ENCODE data around the gene AKT1. TPM values are rescaled to one million over a fixed set of nuclear protein-coding genes. Genes with fewer than 3 reads are reported as not detected.

Gene AKT1
- polyA plus RNA-seq, 2 of the 4 experiments (the other 2 are of a cell fraction) = 70.2 to 93.8 TPM

DNA sequence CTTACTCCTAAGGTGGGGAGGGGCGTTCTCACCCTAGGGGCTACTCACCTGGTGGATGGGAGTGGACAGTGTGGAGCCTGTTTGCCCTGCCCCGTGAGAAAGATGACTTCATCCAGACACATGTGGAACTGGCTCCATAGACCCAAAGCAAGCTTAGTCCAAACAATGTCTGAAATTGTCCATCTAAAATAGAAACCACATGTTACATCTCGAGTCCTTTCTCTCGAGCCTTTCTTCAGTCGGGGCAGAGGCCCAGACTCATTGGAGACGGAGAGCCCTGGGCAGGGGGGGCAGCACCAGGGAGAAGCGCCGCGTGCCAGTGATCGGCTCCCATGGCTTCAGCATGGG, 38.3 kb downstream of the AKT1 start (continued):
- TF ChIP-seq, protein P1, sequence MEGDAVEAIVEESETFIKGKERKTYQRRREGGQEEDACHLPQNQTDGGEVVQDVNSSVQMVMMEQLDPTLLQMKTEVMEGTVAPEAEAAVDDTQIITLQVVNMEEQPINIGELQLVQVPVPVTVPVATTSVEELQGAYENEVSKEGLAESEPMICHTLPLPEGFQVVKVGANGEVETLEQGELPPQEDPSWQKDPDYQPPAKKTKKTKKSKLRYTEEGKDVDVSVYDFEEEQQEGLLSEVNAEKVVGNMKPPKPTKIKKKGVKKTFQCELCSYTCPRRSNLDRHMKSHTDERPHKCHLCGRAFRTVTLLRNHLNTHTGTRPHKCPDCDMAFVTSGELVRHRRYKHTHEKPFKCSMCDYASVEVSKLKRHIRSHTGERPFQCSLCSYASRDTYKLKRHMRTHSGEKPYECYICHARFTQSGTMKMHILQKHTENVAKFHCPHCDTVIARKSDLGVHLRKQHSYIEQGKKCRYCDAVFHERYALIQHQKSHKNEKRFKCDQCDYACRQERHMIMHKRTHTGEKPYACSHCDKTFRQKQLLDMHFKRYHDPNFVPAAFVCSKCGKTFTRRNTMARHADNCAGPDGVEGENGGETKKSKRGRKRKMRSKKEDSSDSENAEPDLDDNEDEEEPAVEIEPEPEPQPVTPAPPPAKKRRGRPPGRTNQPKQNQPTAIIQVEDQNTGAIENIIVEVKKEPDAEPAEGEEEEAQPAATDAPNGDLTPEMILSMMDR (IDR thresholded peaks at IDR 0.05) = no peak
- TF ChIP-seq HEYL (CRISPR knock-in tag; IDR thresholded peaks at IDR 0.05) = no peak
- TF ChIP-seq POLR2AphosphoS2 (conservative IDR thresholded peaks at IDR 0.05; ENCODE audit: low read length) = no peak

DNA sequence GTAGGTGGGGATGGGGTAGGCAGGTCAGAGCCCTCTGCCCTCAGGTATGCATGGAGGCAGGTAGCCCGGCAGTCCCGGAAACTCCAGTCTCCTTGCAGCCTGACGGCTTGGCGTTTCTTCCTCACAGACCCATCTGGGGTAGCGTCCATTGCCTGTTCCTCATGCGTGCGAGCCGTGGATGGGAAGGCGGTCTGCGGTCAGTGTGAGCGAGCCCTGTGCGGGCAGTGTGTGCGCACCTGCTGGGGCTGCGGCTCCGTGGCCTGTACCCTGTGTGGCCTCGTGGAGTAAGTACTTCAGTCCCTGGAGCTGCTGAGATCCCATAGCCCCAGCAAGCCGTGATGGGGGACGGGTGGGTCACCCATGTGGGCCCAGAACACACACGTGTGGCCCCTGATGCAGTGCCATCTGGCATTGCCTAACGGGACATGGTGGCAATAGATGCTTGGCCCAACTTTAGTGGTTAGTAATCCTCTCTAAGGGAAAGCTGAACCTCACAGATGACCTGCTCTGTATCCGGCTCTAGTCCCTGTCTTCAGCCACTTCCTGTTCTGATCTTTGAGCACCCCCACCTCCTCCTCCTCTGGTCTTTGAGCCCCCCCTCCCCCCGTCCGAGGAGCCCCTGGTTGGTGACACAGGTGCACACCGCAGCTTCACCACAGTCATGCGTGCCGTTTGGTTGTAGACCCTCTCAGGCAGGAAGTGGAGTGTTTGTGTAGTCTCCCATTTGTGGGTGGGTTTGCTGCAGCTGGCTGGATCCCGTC, 38.9 kb downstream of the AKT1 start:
- Histone ChIP-seq H3K27ac (no peak overlapping the region), H3K9me3 (no peaks in the 10 kb centered on the region), H3K4me1 (peaks cover 14% of the 10 kb centered on the region; the same call in 2 of the 3 replicates), H3K4me3 (no peak overlapping the region), H3K4me2 (no peak overlapping the region)
- 95% methylated on average over 22 of the region's 27 CpGs for WGBS (ENCODE audit: missing lambda C conversion rate)
- DNase-seq (ENCODE audit: low read depth in 1 of 2, low spot score in 1 of 2) = no peak
- ChIA-PET CTCF (interaction anchor here (1.4 to 5.1 kb wide), 2 partner anchors 14 to 64 kb away, joined by 3 to 65 read pairs; no protein-coding TSS in a partner anchor), POLR2A (no interaction called here)
- no peak for ATAC-seq
- FAIRE-seq = no peak
- TF ChIP-seq RNF2 (IDR thresholded peaks at IDR 0.05; ENCODE audit: borderline replicate concordance, low read depth) = no peak
- TF ChIP-seq CHD4 (IDR thresholded peaks at IDR 0.05; ENCODE audit: borderline replicate concordance) = no peak
- TF ChIP-seq, protein P1 (IDR thresholded peaks at IDR 0.05) = no peak
- no peak for TF ChIP-seq HDAC2 (IDR thresholded peaks at IDR 0.05)
- TF ChIP-seq, protein P2, sequence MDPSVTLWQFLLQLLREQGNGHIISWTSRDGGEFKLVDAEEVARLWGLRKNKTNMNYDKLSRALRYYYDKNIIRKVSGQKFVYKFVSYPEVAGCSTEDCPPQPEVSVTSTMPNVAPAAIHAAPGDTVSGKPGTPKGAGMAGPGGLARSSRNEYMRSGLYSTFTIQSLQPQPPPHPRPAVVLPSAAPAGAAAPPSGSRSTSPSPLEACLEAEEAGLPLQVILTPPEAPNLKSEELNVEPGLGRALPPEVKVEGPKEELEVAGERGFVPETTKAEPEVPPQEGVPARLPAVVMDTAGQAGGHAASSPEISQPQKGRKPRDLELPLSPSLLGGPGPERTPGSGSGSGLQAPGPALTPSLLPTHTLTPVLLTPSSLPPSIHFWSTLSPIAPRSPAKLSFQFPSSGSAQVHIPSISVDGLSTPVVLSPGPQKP (IDR thresholded peaks at IDR 0.05; ENCODE audit: low read depth, low read length) = no peak
- TF ChIP-seq SMC3 (IDR thresholded peaks at IDR 0.05) = no peak
- TF ChIP-seq ZNF302 (CRISPR knock-in tag; IDR thresholded peaks at IDR 0.05) = no peak
- no peak for TF ChIP-seq HOXA7 (CRISPR knock-in tag; IDR thresholded peaks at IDR 0.05)
- no peak for TF ChIP-seq CBX8 (IDR thresholded peaks at IDR 0.05)
- TF ChIP-seq HOXB13 (CRISPR knock-in tag; IDR thresholded peaks at IDR 0.05; ENCODE audit: low read depth) = no peak
- TF ChIP-seq HEYL (CRISPR knock-in tag; IDR thresholded peaks at IDR 0.05) = no peak
- TF ChIP-seq RFX5 (IDR thresholded peaks at IDR 0.05) = no peak
- no peak for TF ChIP-seq RCOR1 (IDR thresholded peaks at IDR 0.05; ENCODE audit: low read depth, low read length)
- no peak for TF ChIP-seq CBX2 (IDR thresholded peaks at IDR 0.05; ENCODE audit: borderline replicate concordance, low read depth)
- TF ChIP-seq MYC (IDR thresholded peaks at IDR 0.05; ENCODE audit: borderline replicate concordance, low read length) = no peak
- TF ChIP-seq POLR2A (IDR thresholded peaks at IDR 0.05; ENCODE audit: low read length) = no peak
- no peak for TF ChIP-seq ZSCAN20 (CRISPR knock-in tag; IDR thresholded peaks at IDR 0.05)
- TF ChIP-seq GATA3 (IDR thresholded peaks at IDR 0.05; ENCODE audit: borderline replicate concordance) = no peak

- ChIA-PET POLR2A (no interaction called here), CTCF (interaction anchor here (1.4 to 5.1 kb wide), 5 partner anchors 13 to 71 kb away, joined by 3 to 41 read pairs (median 6); no protein-coding TSS in a partner anchor)
- no peak for FAIRE-seq
- no peak for TF ChIP-seq ESRRA (IDR thresholded peaks at IDR 0.05; ENCODE audit: borderline replicate concordance, low read length)
- no peak for TF ChIP-seq MYC (IDR thresholded peaks at IDR 0.05; ENCODE audit: borderline replicate concordance, low read length)
- TF ChIP-seq PBX3 (IDR thresholded peaks at IDR 0.05) = no peak
- TF ChIP-seq, protein P2 (IDR thresholded peaks at IDR 0.05; ENCODE audit: low read depth, low read length) = no peak
- TF ChIP-seq NR3C1 (IDR thresholded peaks at IDR 0.05) = no peak
- no peak for TF ChIP-seq HOXB5 (CRISPR knock-in tag; IDR thresholded peaks at IDR 0.05)
- no peak for TF ChIP-seq HOXB13 (CRISPR knock-in tag; IDR thresholded peaks at IDR 0.05; ENCODE audit: low read depth)
- TF ChIP-seq, protein P3, sequence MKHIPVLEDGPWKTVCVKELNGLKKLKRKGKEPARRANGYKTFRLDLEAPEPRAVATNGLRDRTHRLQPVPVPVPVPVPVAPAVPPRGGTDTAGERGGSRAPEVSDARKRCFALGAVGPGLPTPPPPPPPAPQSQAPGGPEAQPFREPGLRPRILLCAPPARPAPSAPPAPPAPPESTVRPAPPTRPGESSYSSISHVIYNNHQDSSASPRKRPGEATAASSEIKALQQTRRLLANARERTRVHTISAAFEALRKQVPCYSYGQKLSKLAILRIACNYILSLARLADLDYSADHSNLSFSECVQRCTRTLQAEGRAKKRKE (CRISPR knock-in tag; IDR thresholded peaks at IDR 0.05; ENCODE audit: low read depth) = no peak
- no peak for TF ChIP-seq POLR2A (IDR thresholded peaks at IDR 0.05; ENCODE audit: low read length)
- TF ChIP-seq BHLHE40 (IDR thresholded peaks at IDR 0.05; ENCODE audit: low read depth, low read length) = no peak
- TF ChIP-seq KDM1A (IDR thresholded peaks at IDR 0.05; ENCODE audit: low read depth) = no peak
- no peak for TF ChIP-seq PHF8 (IDR thresholded peaks at IDR 0.05; ENCODE audit: borderline replicate concordance, low read depth)
Observed at GRCh38 chr14:104755621-104756020, 39.9 kb downstream of the AKT1 start.

More at GRCh38 chr14:104755621-104756020, 39.9 kb downstream of the AKT1 start:
- H3K4me2 ChIP-seq = no peak overlapping the region
- H3K9me3 ChIP-seq = no peaks in the 10 kb centered on the region; the same call in 2 of the 3 replicates
- H3K4me1 ChIP-seq = peaks cover 14% of the 10 kb centered on the region; the same call in 2 of the 3 replicates
- no peak overlapping the region for H3K4me3 ChIP-seq
- no peak overlapping the region for H3K27ac ChIP-seq
- ATAC-seq = no peak
- 91% methylated on average over 9 of the region's 11 CpGs for WGBS (ENCODE audit: missing lambda C conversion rate)
- no peak for DNase-seq (ENCODE audit: low read depth in 1 of 2, low spot score in 1 of 2)
